ENCODE data around the gene LNX1.

The LNX1 gene

DNA sequence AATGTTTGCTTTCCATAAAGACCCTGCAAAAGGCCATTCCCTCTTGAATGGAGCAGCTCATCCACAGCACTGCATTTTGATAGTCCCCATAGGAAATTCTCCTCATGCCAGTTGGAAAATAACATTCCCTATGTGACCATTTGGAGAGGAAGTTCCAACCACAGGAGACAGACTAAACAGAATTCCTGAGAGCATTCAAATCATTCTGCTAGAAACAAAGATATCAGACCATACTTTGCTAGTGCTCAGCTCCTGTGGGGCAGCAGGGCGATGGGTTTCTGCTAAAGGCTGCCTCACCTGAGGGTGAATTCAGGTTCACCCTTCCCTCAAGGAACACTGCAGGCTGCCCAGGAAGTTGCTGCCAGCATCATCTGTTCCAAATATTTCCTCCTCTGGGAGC is 58.8 kb downstream of the LNX1 start:
- no peak for DNase-seq

DNA sequence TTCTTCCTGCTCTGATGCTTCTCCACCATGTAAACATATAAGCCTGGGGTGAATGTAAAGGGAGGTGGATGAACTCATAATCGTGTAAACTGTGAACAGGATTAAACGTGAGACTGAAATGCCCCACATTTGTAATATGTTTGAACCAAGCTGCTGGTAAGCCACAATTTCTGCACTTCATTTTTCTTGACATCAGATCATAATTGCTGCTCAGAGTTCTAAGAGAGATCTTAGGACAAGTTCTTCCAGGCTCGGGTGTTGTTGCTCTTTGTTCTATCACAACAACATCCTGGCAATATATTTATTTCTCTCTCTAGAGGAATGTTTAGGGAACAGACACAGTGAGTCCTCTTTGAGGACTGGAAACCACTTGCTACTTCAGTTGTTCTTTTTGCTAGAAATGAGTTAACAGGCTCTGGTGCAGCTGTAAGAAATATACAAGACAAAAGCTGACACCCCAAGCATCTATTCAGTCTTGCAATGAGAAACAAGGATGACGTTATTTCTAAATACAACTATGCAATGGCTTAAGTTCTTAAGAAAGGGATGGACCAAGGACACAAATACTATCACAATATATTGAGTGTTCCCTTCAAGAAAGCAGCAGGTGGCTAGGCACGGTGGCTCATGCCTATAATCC is 59.6 kb downstream of the LNX1 start:
- no peak for DNase-seq

DNA sequence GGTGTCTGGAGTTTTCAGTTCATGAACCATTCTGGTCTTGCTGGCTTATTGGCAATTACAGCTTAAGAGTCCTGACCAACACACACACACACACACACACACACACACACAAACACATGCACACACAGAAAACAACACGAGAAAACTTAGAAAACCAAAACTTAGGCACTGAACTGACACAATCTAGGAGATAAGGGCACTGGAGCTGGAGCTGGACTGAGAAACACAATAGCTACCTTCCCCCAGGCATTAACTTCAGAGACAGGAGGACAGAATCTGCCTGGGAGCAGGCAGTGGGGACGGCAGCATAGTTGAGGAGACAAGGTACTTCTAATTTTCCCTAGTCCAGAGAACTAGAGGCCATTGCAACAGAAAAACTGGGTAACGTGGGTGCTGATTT is 62.3 kb downstream of the LNX1 start:
- no peak for DNase-seq

- no peak for DNase-seq
Measured at GRCh38 chr4:53527930-53528329, 63.4 kb downstream of the LNX1 start.

GRCh38 chr4:53527326-53527725 is 64.0 kb downstream of the LNX1 start:
- no peak for DNase-seq

DNA sequence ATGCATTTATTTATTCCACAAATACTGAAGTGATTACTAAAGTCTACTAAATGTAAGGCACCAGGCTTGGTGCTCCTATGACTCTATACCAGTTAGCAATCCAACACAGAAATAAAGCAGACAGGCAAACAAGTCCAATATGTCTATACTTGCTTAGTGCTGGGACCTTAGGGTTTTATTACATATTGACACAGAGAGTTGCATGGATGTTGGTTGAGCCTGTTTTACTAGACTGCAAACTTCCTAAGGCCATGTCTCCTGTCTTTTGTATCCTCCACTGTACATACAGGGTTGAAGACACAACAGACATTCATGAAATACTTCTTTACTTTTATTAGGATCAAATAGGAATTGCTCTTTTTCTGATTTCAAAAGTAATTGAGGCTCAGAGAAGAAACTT is 69.0 kb downstream of the LNX1 start:
- DNase-seq = no peak

DNA sequence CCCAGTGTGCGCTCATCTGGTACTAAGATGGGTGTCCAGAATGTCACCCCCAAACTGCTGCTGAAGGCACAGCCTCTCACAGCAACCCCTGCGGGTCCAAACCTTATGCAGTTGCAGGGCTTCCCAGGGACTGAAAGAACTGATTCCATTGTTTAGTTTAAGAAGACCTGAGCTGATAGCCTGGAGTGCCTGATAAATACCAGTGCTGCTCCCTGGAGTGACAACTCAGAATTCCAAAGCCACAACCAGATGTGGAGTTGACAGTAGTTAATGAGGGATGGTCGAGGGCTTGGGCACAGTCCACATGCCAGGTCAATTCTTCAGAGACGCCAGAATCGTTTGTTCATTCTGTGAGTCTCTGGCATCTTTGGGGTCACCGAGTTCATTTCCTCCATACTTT is 71.2 kb downstream of the LNX1 start:
- no peak for DNase-seq

- no peak for DNase-seq
Measured at GRCh38 chr4:53518807-53519206, 72.5 kb downstream of the LNX1 start.

- no peak for DNase-seq
Measured at GRCh38 chr4:53515076-53515475, 76.2 kb downstream of the LNX1 start.

DNA sequence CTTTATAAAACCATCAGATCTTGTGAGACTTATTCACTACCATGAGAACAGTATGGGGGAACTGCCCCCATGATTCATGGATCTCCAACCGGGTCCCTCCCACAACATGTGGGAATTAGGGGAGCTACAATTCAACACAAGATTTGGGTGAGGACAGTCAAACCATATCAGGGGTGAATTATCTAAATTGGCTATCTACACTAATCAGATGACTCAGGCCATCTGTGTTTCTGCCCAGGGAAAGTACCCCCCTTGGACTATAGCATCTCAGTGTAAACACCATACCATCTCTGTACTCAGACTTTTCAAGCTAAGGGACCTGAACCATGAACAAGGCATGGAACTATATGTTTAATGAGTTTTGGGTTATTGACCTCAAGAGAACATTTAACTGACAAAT is 76.8 kb downstream of the LNX1 start:
- no peak for DNase-seq

DNA sequence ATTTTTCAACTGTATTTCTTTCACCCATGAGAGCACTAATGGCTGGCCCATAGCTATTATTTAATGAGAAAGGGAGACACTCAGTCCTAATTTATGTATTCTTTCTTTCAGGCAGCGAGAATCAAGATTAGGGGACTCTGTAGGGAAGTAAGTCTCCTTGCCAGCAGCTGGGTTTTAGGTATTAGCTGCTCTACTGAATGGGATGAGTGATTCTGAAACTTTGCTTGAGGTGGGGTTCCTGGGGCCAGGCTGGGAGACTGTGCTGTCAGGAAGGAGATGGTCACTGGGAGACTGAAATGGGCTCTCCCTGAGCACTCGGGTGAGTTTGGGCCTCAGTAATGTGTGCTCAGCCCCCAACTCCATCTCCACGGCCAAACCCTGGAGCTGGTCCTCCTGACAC is 78.7 kb downstream of the LNX1 start:
- DNase-seq = no peak

GRCh38 chr4:53511014-53511413 is 80.3 kb downstream of the LNX1 start:
- no peak for DNase-seq

- no peak for DNase-seq
Measured at GRCh38 chr4:53510321-53510720, 81.0 kb downstream of the LNX1 start.

- no peak for DNase-seq
Measured at GRCh38 chr4:53508446-53508845, 82.8 kb downstream of the LNX1 start.

DNA sequence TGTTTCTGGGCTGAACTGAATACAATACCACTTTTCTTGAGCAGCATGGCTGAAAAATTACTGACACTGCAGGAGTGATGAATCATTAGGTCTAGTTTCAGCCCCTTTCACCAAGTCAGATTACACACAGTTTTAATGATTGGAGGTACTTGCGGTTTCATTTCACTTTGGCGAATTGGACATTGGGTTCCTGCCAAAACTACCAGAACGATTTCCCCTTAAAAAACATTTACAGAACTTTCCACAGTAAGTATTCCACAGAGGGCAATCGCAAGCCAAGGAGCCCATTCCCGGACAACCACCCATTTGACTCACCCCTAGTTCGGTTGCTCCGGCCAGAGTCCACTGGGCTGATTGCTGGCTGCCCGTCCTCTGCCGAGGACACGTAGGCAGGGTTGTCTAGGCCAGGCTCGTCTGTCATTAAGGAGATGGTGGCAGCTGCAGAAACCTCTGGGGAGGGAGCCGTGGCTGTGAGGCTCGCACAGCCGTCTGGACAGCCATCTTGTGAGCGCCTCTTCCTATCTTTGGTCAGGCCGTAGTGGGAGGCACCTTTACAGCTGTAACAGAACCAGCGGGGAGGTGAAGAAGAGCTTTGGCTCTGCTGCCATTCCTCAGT is 83.5 kb downstream of the LNX1 start:
- DNase-seq = no peak

DNA sequence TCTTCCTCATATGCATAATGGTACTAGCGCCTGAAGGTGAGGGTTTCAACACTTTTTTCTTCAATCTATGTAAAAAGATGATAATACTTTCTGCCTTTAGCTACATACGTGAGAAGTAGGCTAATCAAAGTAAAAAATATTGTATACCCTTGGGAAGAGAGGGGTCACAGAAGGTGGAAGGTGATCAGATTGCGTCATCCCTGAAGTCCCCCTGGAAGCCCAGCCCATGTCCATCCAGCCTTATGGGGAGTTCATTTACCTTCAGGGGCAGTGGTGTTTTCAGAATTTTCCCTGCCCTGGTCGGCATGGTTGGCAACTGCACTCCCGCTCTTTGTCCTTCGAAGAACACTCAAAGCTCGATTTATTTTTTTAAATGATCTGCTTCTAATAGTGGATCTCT is 84.2 kb downstream of the LNX1 start:
- DNase-seq = no peak

- no peak for DNase-seq
Measured at GRCh38 chr4:53505947-53506346, 85.3 kb downstream of the LNX1 start.

DNA sequence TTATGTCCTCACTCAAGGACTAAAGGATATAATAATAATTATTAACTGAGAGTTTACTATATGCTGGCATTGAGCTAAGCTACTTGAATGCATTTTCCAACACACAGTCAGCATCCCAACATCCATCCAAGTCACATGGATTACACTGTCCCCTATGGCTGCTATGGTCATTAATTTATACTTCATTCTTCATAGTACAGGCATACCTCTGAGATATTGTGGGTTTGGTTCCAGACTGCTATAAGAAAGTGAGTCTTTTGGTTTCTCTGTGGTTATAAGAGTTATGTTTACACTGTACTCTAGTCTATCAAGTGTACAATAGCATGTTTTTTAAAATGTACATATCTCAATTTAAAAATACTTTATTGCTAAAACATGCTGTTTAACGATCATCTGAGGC is 89.2 kb downstream of the LNX1 start:
- no peak for DNase-seq

DNA sequence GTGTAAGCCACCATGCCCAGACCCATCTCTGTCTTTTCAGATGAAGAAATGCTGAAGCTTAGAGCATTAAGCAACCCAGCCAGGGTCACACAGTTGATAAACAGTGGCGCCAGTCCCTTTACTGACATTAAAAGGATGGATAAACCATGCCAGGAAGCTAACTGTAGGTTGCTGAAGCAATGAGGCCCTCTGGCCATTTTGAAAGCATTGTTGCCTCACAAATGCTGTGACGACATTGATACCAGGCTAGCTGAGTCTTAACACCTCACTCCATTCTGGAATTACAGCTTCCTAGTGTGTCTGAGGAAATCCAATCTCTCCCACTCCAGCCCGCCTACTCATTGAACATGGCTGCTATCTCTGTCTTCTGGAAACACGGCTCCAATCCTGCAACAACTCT is 89.7 kb downstream of the LNX1 start:
- DNase-seq = no peak

GRCh38 chr4:53500546-53500945 is 90.7 kb downstream of the LNX1 start:
- no peak for DNase-seq

DNA sequence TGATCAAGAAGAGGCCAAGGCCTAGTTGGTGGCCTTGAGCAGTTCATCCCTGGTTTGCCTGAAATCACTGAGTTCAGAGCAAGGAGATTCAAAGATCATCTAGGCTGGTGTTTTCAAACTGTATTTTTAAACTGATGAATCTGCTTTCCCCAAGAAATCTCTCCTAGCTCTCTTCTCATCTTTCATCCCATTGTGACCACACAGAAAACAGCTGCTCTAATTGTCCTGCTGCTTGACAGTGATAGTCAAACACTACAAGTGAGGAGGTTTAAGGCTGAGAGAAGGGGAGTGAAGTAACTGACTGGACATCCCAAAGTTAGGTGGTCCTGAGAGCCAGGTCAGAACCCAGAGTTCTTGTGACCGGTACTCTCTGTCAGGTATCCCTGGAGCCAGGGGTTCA is 91.5 kb downstream of the LNX1 start:
- DNase-seq = no peak

DNA sequence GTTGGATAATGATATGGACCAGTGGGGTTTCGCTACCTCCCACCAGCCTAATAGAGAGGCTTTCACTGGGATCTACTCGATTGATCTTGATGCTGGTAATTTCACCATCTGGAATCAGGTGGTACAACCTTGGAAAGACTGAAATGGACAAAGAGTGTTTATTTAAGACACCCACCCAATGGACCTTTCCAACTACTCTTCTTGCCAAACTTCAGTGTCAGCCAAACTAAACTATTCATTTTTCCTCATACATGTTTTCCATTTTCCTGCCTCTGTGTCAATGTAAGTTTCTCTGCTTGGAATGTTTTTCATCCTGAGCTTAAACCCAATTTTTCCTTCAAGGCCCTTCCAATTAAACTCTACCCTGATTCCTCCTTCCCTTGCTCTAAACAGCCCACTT is 92.6 kb downstream of the LNX1 start:
- DNase-seq = no peak

DNA sequence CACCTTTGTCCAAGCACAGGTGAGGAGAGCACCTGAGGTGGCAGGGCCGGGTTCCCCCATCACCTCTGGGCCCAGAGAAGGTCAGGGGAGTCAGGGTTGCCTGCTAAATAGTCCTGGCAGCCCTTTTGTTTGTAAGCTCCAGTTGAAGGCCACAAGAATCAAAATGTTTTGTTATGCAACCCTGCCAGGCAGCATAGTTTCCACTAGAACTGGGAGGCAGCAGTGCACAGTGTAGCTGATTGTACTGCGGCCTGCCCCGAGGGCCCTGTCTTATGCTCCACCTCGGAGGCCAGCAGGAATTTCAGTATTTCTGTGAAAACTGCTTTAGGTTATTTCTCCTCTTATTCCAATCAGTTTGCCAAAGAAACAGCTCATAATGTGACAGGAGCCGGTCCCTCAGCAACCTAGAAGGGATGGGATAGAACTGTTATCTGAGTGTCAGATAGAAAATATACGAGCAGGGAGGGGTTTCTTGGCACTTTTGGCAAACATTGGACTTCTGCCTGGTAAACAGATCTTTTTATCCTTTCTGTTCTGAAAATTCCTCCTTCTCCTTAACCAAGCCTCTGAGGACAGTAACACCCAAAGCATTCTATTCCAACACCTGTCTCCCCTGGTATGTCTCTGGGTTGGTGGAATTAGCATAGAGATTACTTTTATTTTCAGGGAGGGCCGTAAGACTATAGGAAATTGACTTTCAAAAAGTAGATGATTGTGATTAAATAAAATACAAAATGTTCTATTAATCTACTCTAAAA is 93.6 kb downstream of the LNX1 start:
- no peak for DNase-seq

DNA sequence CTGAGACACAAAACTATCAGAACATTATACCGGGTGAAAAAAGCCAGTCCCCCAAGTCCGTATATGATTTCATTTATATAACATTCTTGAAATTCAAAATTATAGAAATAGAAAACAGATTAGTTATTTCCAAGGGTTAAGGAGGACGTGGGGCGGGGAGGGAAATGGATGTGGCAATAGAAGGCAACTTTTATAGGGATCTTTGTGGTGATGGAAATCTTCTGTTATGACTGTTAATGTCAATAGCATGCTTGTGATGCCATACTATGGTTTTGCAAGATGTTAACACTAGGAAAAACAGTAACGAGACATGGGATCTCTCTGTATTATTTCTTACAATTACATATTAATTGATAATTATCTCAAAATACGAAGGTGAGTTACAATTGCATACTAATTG is 96.4 kb downstream of the LNX1 start:
- no peak for DNase-seq
